Measurements from ENCODE around the gene ROR2. TPM values are rescaled to one million over a fixed set of nuclear protein-coding genes. Genes with fewer than 3 reads are reported as not detected.
"Not testable (repeated sequence)": the region's sequence is repeated elsewhere in the genome, so short reads cannot be mapped to it uniquely, and the experiment has no call there.

Gene ROR2
- polyA plus RNA-seq (ENCODE audit: low read depth in 6 of 6), result under 1 TPM in 1 of 6 donors, not detected in 5; 0.05 TPM

DNA sequence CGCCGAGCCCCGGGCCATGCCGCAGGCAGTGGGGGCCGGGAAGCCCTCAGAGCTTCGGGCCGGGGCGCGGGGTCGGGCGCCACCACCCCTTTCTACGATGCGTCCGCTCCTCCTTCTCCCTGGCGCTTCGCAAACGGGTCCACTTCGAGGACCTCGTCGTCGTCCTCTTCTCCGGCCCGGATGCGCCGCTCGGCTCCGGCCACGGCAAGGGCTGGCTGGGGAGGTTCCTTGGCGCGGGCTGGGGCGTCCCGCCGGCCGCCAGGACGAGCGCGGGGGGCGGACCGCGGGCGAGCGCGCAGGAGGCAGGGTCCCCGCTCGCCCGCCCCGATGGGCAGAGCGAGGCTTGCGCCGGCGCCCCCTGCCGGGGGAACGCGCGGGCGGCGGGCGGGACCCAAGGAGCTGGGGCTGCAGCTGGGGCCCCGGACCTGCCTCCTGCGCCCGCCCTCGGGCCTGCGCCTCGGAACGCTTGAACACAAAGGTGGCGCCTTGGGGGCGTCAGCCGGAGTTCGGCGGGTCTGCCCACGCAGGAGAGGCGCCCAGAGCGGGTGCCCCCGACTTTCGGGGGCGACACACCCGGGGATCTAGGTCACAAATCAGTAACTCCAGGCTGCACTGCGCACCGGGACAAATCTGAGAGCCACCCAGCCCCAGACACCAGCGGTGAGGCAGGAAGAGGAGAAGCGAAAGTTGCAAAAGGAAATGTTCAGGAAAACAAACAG is at the start of gene ROR2:
Gene ROR2 (minus strand): TSS at position 283 of the 719 bp plus-strand sequence.
- Mint-ChIP-seq H3K27me3 (peaks cover 55 to 80% (median 62%) of the 10 kb centered on the region in 3 donors), H3K4me3 (peak within 1 kb of the TSS in 7 of 8 donors; percentile 43 to 68 (median 59)), H3K27ac (no peak within 1 kb of the TSS), H3K9me3 (peaks cover 0 to 11% (median 0%) of the 10 kb centered on the region in 7 donors), H3K4me1 (peaks cover 4 to 10% (median 5%) of the 10 kb centered on the region in 3 donors), H3K36me3 (peaks cover 8 to 17% of the 10 kb centered on the region in 2 donors)
- ATAC-seq (ENCODE audit: low read depth in 2 of 2) (peak; percentile 42 to 66), DNase-seq (peak; percentile 17)

- H3K9me3 Mint-ChIP-seq, result no peaks in the 10 kb centered on the region
- no peak overlapping the region for H3K27ac Mint-ChIP-seq
- no peak overlapping the region for H3K4me3 Mint-ChIP-seq
- H3K27me3 Mint-ChIP-seq, result peaks cover 27 to 33% (median 31%) of the 10 kb centered on the region in 3 donors
- no peak for ATAC-seq (ENCODE audit: low read depth in 2 of 2)
- DNase-seq, result no peak
- H3K4me1 Mint-ChIP-seq, result no peaks in the 10 kb centered on the region
- H3K36me3 Mint-ChIP-seq, result no peaks in the 10 kb centered on the region
Observed at GRCh38 chr9:91995000-91995655, 45.1 kb upstream of the ROR2 start.

DNA sequence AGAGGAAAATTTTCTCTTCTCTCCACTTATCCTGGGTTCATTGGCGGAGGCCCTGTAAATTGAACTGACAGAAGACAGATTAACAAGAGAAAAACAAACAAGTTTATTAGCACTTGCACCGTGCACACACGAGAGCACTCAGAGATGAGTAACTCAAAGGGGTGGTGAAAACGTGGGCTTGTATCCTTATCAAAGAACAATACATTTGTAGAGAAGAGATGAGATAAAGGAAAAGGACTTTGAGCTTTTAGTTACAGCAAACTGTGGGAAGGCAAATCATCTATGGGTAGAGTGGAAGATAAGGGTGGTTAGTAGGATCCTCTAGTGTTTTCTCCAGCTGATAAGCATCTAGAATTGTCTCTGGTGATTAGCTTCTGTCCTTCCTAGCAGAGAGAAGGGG is 44.4 kb upstream of the ROR2 start:
- ATAC-seq (ENCODE audit: low read depth in 2 of 2) (no peak), DNase-seq (no peak)
- no peak overlapping the region for H3K4me3 Mint-ChIP-seq
- no peaks in the 10 kb centered on the region for H3K4me1 Mint-ChIP-seq
- no peaks in the 10 kb centered on the region for H3K36me3 Mint-ChIP-seq
- H3K9me3 Mint-ChIP-seq, result no peaks in the 10 kb centered on the region
- H3K27me3 Mint-ChIP-seq, result peaks cover 27 to 33% (median 31%) of the 10 kb centered on the region in 3 donors
- H3K27ac Mint-ChIP-seq, result no peak overlapping the region

DNA sequence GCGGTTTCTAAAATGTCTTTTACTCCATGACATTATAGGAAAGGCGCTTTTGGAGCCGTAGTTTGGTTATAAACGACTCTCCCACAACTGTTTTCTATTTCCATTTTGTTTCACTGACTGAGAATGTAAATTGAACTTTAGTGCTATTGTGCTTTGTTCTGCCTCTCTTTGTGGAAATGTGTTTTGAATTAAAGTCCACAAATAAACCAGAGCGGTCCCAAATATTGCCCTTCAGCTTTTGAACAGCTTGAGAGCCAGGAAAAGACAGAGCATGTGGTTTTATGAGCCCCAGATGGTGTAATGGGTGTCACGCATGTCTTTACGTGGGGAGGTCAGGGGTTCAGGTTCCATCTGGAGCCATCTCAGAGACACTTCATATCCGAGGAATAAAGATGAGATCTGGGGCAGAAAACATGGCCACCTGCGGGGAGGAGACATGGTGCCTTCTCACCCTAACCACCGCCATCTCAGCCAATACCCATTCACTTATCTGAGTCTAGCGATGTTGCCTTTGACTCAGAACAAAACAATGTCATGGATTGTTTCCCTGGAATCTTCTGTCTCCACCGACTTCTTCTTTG is 42.5 kb upstream of the ROR2 start:
- H3K27ac Mint-ChIP-seq, result no peak overlapping the region

GRCh38 chr9:91991721-91992341 is 41.8 kb upstream of the ROR2 start:
- DNase-seq, result no peak
- no peak overlapping the region for H3K27ac Mint-ChIP-seq
- no peaks in the 10 kb centered on the region for H3K36me3 Mint-ChIP-seq
- no peak overlapping the region for H3K4me3 Mint-ChIP-seq
- no peaks in the 10 kb centered on the region for H3K4me1 Mint-ChIP-seq
- H3K27me3 Mint-ChIP-seq, result peaks cover 27 to 41% (median 29%) of the 10 kb centered on the region in 3 donors
- H3K9me3 Mint-ChIP-seq, result peaks cover 0 to 2% (median 0%) of the 10 kb centered on the region in 7 donors
- no peak for ATAC-seq (ENCODE audit: low read depth in 2 of 2)

More for the DNA sequence above, 42.5 kb upstream of the ROR2 start:
- H3K9me3 Mint-ChIP-seq, result peaks cover 0 to 2% (median 0%) of the 10 kb centered on the region in 7 donors
- peaks cover 23 to 41% (median 29%) of the 10 kb centered on the region in 3 donors for H3K27me3 Mint-ChIP-seq
- DNase-seq, result no peak
- no peaks in the 10 kb centered on the region for H3K36me3 Mint-ChIP-seq
- no peak for ATAC-seq (ENCODE audit: low read depth in 2 of 2)
- no peaks in the 10 kb centered on the region for H3K4me1 Mint-ChIP-seq
- no peak overlapping the region for H3K4me3 Mint-ChIP-seq

GRCh38 chr9:91986248-91986647 is 36.2 kb upstream of the ROR2 start:
- DNase-seq (no peak), ATAC-seq (ENCODE audit: low read depth in 2 of 2) (no peak)
- Mint-ChIP-seq H3K4me3 (no peak overlapping the region), H3K9me3 (peaks cover 0 to 13% (median 7%) of the 10 kb centered on the region in 7 donors), H3K27me3 (peaks cover 11 to 23% (median 16%) of the 10 kb centered on the region in 3 donors), H3K27ac (no peak overlapping the region), H3K4me1 (no peaks in the 10 kb centered on the region), H3K36me3 (no peaks in the 10 kb centered on the region)

DNA sequence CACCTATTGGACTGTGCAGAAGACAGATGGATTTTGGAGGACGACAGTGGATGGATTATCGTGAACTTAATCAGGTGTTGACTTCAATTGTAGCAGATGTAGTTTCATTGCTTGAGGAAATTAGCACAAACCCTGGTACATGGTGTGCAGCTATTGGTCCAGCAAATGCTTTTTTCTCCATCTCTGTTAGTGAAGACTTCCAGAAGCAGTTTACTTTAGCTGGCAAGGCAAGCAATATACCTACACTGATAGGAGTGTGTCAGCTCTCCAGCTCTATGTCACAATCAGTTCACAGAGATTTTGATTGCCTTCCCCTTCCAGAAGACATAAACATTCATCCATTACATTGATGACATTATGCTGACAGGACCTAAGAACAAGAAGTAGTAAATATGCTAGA is 35.7 kb upstream of the ROR2 start:
- no peak overlapping the region for H3K27ac Mint-ChIP-seq
- H3K27me3 Mint-ChIP-seq, result peaks cover 11 to 23% (median 16%) of the 10 kb centered on the region in 3 donors
- ATAC-seq (ENCODE audit: low read depth in 2 of 2), result no peak
- H3K9me3 Mint-ChIP-seq, result peaks cover 0 to 17% (median 8%) of the 10 kb centered on the region in 7 donors
- H3K36me3 Mint-ChIP-seq, result no peaks in the 10 kb centered on the region
- DNase-seq, result no peak
- H3K4me3 Mint-ChIP-seq, result no peak overlapping the region
- no peaks in the 10 kb centered on the region for H3K4me1 Mint-ChIP-seq

DNA sequence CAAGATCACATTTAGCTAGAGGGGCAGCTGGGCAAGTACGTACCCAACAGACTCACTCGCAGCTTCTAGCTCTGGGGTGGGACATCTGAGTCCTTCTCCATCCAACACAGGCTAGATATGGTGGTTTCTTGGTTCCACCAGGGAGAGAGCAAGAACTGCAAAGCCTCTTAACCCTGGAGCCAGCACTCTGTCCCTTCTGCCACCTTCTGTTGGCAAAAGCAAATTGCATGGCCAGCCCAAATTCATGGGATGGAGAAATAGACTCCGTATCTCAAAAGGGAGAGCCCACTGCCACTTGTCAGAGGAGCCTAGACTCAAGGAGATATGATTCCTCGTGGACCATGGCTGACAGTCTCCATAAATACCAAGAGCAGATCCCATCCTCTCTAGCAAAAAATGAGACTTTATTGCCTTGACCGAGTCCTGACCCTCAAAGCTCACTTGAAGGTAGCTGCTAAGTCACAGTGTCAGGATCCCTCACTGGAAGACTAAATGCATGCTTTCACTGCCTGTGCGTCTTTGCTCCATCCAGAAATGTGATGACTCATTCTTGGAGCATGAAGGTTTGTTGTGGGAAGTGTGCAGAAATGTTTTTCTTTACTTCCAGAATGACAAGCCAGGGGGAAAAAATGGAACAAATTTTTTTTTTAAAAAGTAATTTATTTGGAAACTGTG is 28.8 kb upstream of the ROR2 start:
- peaks cover 0 to 26% (median 12%) of the 10 kb centered on the region in 7 donors for H3K9me3 Mint-ChIP-seq
- H3K4me1 Mint-ChIP-seq, result no peaks in the 10 kb centered on the region
- H3K27me3 Mint-ChIP-seq, result peaks cover 0 to 15% (median 4%) of the 10 kb centered on the region in 3 donors
- no peak for DNase-seq
- ATAC-seq (ENCODE audit: low read depth in 2 of 2), result no peak
- no peak overlapping the region for H3K27ac Mint-ChIP-seq
- no peaks in the 10 kb centered on the region for H3K36me3 Mint-ChIP-seq
- H3K4me3 Mint-ChIP-seq, result no peak overlapping the region

GRCh38 chr9:91975254-91975653 is 25.2 kb upstream of the ROR2 start:
- not testable (repeated sequence) for H3K4me3 Mint-ChIP-seq; H3K4me1 Mint-ChIP-seq; H3K36me3 Mint-ChIP-seq; ATAC-seq (ENCODE audit: low read depth in 2 of 2); H3K27ac Mint-ChIP-seq; DNase-seq
- Mint-ChIP-seq H3K27me3 (peaks cover 20 to 27% (median 20%) of the 10 kb centered on the region in 3 donors), H3K9me3 (peaks cover 0 to 12% (median 4%) of the 10 kb centered on the region in 7 donors)

DNA sequence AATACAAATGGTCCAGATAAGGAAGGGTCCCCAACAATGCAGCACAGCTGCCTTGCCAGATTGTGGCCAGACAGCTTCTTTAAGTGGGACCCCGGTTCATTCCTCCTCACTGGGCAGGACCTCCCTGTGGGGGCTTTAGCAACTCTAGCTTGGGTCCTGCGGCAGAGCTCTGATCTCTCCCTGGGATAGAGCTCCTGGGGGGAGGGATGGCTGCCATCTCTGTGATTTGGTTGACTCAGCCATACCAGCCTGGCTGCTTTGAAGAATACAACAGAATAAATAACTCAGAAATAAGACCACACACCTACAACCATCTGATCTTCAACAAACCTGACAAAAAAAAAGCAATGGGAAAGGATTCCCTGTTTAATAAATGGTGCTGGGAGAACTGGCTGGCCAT is 22.7 kb upstream of the ROR2 start:
- DNase-seq (no peak), ATAC-seq (ENCODE audit: low read depth in 2 of 2) (no peak)
- Mint-ChIP-seq H3K27ac (no peak overlapping the region), H3K4me3 (no peak overlapping the region), H3K36me3 (no peaks in the 10 kb centered on the region), H3K4me1 (no peaks in the 10 kb centered on the region), H3K27me3 (peaks cover 29 to 38% (median 29%) of the 10 kb centered on the region in 3 donors), H3K9me3 (peaks cover 0 to 8% (median 0%) of the 10 kb centered on the region in 7 donors)

GRCh38 chr9:91972076-91972626 is 22.1 kb upstream of the ROR2 start:
- peaks cover 0 to 8% (median 0%) of the 10 kb centered on the region in 7 donors for H3K9me3 Mint-ChIP-seq
- DNase-seq, result no peak
- peaks cover 29 to 41% (median 31%) of the 10 kb centered on the region in 3 donors for H3K27me3 Mint-ChIP-seq
- no peaks in the 10 kb centered on the region for H3K36me3 Mint-ChIP-seq
- no peaks in the 10 kb centered on the region for H3K4me1 Mint-ChIP-seq
- no peak overlapping the region for H3K27ac Mint-ChIP-seq
- no peak for ATAC-seq (ENCODE audit: low read depth in 2 of 2)
- H3K4me3 Mint-ChIP-seq, result no peak overlapping the region

DNA sequence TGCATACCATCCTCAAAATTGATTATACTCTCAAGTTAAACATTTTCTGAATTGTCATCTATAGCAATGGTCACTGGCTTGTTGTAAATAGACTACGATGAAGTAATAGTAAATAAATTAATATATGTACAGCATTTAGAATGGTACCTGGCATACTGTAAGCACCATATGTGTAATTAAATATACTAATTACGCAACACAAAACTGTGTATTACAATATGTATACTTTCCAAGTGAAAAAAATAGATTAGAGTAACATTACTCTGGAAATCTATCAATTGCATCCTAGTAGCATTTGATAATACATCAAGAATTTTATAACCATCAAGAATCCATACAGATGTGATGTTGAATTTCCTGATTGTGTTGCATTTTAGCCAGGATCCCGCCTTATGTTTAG is 17.2 kb upstream of the ROR2 start:
- peaks cover 41 to 51% (median 51%) of the 10 kb centered on the region in 3 donors for H3K27me3 Mint-ChIP-seq
- H3K9me3 Mint-ChIP-seq, result peaks cover 0 to 6% (median 0%) of the 10 kb centered on the region in 7 donors
- no peaks in the 10 kb centered on the region for H3K4me1 Mint-ChIP-seq
- ATAC-seq (ENCODE audit: low read depth in 2 of 2) (no peak), DNase-seq (no peak)
- no peak overlapping the region for H3K27ac Mint-ChIP-seq
- H3K36me3 Mint-ChIP-seq, result no peaks in the 10 kb centered on the region
- H3K4me3 Mint-ChIP-seq, result no peak overlapping the region

Measured in naive B cell (primary cell).